ENCODE measurements around the gene RCN1.
"Not testable (repeated sequence)": the region's sequence is repeated elsewhere in the genome, so short reads cannot be mapped to it uniquely, and the experiment has no call there.

RCN1 gene

DNA sequence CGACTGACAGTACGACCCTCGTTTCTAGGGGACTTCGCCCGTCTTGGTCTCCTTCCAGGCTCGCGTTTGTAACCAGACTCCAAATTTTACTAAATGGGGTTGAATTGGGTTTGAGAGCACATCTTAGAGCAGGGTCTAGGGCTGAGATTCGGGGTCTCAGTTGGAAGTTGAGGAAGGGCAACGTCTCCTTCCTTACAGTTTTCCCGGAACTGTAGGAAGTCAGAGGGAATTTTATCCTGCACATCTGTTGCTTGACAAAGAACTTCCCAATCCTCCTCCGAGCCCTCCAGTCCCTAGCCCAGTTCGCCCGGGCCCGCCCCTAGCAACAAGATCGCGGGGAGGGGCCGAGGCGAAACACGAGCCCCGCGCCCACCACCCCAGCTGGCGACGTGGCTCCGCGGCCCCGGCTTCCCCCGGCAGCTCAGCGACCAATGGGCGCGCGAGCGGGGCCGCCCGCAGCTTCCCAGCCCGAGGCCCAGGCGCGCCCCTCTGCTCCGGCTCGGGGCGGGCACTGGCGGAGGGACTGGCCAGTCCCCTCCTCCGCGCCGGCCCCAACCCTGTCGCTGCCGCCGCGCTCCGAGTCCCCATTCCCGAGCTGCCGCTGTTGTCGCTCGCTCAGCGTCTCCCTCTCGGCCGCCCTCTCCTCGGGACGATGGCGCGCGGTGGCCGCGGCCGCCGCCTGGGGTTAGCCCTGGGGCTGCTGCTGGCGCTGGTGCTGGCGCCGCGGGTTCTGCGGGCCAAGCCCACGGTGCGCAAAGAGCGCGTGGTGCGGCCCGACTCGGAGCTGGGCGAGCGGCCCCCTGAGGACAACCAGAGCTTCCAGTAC lies at the start of gene RCN1:
TSS of gene RCN1 (plus strand) at position 530 of the 826 bp plus-strand sequence. CDS start at position 653, 123 bp downstream.
- peak in 1 of 3 donors; percentile 42 for DNase-seq (ENCODE audit: low read depth in 3 of 3, low spot score in 1 of 3)

DNA sequence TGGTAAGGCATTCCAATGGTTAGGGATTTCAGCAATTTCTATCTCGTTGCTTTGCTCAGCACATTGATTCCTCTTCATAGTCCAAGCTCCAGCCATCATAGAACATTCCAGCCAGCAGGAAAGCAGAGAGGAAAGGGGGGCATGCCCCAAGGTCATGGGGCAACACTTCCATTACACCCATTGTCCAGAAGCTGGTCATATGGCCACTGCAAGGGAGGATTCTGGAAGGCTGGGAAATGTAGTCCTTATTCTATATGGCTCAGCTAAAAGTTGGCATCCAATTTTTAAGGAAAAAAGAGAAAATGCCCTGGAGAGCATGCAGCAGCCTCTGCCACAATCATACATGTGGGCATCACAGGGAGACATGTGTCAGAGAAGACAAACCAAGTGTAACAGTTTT lies 47.1 kb upstream of the RCN1 start:
- no peak for DNase-seq (ENCODE audit: low read depth in 3 of 3, low spot score in 1 of 3)

DNA sequence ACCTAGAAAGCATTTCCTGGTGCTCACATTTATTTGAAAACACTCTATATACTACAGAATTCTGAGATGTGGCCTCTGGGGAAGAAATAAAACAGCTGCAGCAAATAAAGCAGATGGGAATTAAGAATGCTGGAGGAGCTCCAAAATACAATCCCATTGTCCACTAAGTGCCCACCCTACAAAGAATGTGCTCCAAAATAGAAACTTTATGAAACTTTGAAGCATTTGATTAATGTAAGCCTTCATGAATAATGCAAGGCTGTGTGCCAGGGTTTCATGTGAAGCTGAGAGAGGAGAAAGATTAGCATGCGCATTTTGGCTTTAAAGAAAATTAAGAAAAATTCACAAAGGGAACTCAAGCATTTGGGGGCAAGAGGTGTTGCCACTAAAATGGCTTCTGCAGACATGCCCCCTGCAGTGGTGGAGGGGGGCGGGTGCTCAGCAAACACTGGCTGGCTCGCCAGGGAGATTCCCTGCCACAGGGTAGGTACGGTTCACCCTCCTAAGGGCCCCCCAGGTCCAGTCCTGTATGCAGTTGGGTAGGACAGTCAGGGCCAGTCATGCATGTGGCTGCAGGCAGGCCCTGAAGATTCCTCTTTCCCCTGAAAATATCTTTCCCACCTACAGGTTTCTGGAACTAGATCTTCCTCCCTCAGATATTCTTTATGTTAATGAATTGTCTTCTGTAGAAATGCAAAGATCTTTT lies 46.6 kb upstream of the RCN1 start:
- no peak for DNase-seq (ENCODE audit: low read depth in 3 of 3, low spot score in 1 of 3)

DNA sequence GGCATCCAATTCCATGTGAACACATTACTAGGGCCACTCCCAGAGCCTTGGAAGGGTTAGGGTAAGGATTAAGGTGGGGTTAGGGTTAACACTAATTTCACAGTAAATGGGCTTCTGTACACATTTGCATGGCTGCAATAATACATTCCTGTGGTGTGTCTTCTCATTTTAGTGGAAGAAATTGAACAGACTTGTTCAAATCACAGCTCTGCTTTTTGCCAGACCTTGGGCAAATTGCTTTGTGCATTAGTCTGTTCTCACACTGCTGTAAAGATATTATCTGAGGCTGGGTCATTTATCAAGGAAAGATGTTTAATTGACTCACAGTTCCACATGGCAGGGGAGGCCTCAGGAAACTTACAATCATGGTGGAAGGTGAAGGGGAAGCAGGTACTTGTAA lies 45.4 kb upstream of the RCN1 start:
- DNase-seq (ENCODE audit: low read depth in 3 of 3, low spot score in 1 of 3), result no peak

DNA sequence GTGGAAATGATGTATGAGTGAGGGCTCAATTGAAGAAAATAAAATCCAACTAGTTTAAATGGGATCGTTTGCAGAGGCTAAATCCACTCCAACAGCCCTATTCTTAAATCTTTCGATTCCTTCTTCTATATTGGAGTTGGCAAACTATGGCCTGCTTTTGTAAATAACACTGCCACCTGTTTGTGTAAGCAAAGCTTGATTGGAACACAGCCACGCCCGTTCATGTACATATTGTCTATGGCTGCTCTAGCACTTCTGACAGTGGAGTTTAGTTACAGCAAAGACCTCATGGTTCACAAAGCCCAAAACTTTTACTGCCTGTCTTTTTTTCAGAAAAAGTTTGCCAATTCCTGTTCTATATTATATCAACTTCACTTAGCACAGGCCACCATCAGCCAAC lies 40.6 kb upstream of the RCN1 start:
- no peak for DNase-seq (ENCODE audit: low read depth in 3 of 3, low spot score in 1 of 3)

DNA sequence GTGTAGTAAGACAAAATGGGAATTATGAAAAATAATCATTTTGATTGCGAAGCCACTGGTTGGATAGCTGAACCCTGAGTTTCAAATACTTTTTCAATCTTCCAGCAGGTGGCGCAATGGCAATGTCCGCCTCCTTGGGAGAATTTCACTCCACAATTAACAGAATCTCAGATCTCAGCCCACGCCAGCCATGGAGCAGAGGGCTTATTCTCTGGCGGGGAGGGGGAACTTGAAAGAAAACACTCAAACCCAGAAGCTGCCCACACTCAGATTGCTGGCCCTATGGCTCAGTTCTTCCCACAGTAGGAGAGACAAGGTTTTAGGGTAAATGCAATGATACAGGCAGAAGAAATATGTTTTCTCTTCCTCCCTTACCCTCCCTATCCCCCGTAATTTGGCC lies 38.7 kb upstream of the RCN1 start:
- peak in 2 of 3 donors; percentile 4 to 8 for DNase-seq (ENCODE audit: low read depth in 3 of 3, low spot score in 1 of 3)

DNA sequence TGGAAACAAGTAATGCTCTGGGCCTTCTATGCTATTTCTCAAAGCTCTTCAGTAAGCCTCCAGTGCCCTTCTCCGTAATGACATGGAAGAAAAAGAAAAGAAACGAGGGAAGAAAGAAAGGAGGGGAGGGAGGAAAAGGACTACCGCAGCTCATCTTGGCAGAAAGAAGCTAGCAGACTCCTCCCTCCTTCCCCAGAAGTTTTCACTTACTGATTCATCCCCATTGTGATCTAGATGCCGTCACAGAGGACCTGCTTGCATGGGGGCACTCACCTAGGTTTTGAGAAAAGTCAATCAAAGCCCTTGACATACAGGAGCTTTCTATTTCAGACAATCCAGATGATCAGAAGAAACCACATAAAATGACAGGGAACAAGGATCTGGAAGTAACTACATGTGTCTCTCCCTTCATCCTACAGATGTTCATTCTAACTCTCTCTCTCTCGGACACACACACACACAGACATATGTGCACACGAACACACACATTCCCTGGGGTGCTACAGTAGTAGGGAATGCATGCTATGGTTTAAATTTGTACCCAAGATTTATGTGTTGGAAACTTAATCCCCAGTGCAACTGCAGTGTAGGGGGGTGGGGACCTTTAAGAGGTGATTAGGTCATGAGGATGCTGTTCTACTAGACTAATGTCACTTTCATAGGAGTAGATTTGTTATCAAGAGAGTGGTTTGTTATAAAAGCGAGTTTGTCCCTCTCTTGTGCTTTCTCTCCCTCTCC lies 37.6 kb upstream of the RCN1 start:
- no peak for DNase-seq (ENCODE audit: low read depth in 3 of 3, low spot score in 1 of 3)

DNA sequence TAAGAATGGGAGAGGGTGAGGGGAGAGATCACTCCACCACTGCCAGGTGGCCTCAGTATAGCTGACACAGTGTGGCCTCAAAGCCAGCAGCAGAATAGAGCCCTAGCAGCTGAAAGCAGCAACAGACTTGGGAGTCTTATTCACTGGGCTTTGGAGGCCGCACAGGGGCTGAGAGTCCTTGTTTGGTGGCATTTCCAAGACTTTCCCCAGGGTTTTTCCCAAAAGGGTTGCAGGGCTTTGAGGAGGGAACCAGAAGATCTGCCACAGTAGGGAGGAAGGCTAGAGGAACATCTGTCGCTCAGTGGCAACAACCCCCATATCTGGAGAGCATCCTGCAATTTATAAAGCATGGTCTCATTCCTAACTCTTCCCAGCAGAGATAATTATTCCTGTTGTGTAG lies 35.0 kb upstream of the RCN1 start:
- no peak for DNase-seq (ENCODE audit: low read depth in 3 of 3, low spot score in 1 of 3)

DNA sequence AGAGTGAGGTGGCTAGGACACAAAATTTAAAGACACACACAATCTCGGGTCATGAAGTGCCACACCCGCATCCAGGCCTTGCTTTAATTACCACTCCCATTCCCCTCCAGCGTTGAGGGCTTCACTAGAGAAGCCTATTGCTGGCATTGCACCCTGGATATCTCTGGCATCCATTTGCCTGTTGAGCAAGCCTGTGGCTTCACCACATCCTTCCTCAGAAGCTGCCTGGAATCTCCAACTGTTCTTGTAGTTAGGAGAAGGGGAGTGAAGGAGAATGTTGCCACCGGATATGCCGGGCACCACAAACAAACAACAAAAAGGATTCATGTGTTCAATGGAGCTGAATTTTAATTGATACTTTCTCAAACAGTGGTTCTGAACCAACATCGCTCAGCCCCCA lies 34.4 kb upstream of the RCN1 start:
- DNase-seq (ENCODE audit: low read depth in 3 of 3, low spot score in 1 of 3), result no peak

DNA sequence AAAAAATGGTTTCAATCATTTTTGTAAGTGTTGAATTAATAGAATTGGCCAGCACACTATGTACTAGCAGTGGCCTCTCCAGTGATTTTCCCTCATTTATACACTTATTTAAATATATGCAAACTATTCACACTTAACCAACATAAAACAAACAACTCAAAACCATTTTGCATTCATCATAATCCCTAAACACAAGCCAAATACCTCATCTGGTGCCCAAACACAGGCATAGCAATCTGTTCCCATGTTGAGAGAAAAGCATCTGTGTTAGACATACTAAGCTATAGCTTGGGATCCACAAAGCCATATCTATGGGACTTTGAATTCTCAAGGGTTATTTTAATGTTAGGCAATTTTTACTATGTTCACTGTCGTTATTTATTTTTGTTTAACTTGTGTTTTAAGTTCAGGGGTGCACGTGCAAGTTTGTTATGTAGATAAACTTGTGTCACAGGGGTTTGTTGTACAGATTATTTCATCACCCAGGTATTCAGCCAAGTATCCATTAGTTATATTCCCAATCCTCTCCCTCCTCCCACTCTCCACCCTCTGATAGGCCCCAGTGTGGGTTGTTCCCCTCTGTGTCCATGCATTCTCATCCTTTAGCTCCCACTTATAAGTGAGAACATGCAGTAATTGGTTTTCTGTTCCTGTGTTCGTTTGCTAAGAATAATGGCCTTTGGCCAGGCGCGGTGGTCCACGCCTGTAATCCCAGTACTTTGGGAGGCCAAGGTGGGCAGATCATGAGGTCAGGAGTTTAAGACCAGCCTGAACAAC lies 31.0 kb upstream of the RCN1 start:
- no peak for DNase-seq (ENCODE audit: low read depth in 3 of 3, low spot score in 1 of 3)

DNA sequence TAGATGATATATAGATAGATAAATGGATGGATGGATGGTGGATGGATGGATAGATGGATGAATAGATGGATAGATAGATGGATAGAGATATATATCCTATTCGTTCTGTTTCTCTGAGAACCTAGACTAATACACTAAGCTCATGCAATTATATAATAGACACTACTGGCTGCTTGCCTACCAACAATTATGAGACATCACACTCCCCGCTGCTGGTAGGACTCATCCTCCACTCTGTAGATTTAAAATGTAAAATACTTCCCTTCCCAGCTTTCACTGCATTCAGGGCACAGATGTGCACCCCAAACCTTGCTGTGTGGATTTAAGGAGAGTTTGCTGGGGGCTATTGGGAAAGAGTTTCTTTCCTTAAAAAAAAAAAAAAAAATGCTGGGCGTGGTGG lies 28.3 kb upstream of the RCN1 start:
- DNase-seq (ENCODE audit: low read depth in 3 of 3, low spot score in 1 of 3), result no peak

DNA sequence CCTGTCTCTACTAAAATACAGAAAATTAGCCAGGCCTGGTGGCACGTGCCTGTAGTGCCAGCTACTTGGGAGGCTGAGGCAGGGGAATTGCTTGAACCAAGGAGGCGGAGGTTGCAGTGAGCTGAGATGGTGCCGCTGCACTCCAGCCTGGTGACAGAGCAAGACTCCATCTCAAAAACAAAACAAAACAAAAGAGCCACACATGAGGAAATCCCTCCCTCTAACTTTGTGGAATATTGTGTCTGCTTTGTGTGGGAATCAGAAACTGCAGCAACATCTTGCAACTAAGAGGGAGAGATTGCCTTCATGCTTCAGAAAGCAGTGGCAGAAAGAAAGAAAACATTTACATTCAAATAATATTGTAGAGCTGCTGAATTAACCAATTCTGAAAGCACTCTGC lies 27.8 kb upstream of the RCN1 start:
- DNase-seq (ENCODE audit: low read depth in 3 of 3, low spot score in 1 of 3), result not testable (repeated sequence)

DNA sequence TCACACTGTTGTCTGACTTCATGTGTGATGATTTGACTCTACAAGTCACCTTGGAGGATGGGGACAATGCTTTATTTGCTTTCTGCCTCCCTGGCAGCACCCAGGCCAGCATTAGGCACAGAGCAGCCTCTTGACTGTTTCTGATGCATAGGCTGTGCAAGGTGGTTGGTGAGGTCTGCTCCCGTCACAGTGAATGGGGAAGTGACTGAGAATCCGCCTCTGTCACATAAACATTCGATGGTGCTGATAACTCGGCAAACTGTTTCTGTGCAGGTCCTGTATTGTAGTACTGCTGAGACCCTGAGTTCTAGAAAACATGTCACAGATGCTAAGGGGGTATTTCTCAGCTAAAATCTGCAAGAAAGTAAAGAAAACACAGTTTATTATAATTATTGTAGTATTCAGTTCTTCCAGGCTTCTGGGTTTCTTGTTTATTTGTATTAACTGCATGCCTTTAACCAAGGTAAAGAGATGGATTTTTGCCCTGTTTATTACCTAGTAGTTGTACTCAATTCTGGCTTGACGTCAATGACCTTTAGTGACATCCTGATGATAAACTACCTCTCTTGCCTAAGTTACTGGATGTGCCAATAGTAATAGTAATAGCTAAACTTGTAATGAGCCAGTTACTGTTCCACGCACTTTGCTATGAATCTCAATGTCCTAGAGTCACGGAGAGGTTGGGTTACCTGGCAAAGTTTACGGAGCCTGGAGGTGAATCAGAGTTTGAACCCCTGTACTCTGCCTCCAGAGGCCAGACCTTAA lies 24.8 kb upstream of the RCN1 start:
- DNase-seq (ENCODE audit: low read depth in 3 of 3, low spot score in 1 of 3), result no peak

DNA sequence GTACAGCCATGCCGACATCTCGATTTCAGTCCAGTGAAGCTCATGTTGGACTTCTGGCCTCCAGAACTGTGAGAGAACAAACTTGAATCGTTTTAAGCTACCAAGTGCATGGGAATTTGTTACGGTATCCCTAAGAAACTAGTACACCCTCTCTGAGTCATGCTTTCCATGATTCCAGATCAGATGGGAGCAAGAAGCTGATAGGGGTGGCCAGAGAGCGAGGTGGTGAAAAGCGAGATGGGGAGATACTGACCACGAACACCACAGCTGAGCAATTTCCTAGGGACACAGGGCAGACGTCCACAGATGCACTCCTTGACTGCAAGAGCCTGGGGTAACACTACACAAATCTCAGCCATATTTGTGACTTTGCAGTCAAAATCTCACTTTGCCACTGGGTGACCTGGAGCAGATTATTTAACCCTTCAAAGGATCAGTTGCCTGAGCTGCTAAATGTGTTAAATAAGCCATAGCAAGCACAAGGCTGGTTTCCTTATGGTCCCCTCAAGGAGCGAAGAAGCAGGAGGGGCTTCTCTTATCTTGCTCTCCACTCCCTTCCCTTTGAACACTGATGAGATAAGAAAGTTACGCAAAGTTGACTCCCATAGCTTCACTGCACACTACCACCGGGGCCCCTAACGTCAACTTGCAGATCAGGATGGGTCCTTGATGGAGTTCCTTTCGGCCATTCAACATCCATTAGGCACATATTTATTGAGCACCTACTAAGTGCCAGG lies 22.6 kb upstream of the RCN1 start:
- DNase-seq (ENCODE audit: low read depth in 3 of 3, low spot score in 1 of 3), result no peak

DNA sequence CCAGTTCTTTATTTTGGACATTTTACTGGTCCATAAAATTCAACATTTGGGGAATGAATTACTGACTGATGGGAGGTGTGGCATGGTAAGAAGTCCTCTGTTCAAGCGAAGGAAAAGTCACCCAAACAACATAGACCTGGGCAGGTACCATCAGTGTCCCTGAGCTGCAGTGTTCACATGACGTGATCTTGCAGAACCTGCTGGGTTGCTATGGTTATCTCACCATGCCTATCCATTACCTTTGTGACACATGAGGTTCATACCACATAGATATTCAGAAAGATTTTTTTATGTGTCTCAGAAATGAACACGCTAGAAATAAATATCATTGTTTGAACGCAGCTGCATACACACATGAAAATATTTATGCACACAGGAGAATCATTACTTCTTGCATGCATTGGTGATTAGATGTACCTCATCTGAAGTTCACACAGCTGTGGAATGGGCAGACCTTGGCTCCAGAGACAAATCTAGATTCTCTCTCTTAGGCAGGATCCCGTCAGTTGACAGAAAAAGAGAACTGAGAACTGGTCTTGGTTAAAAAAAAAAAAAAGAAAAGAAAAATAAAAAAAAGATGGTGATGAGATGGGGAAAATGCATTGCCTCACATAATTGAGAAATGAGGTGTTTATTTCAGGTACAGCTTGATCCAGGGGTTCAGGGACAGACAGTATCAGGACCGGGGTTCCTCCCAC lies 21.4 kb upstream of the RCN1 start:
- no peak for DNase-seq (ENCODE audit: low read depth in 3 of 3, low spot score in 1 of 3)

DNA sequence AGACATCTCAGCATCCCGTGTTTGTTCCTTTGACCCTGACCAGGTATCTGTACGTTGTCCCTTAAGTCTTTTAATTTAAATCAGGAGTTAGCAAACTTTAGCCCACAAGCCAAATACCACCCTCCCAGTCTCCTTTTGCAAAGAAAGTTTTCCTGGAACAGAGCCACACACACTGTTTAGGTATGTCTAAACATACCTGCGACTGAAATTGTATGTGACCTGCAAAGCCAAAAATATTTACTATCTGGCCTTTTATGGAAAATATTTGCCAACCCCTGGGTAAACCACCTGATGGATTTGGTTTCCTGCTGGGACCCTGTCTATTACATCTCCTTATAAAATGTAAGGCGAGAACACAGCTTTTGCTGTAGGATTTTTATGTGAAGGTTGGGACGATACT lies 20.2 kb upstream of the RCN1 start:
- DNase-seq (ENCODE audit: low read depth in 3 of 3, low spot score in 1 of 3), result no peak

DNA sequence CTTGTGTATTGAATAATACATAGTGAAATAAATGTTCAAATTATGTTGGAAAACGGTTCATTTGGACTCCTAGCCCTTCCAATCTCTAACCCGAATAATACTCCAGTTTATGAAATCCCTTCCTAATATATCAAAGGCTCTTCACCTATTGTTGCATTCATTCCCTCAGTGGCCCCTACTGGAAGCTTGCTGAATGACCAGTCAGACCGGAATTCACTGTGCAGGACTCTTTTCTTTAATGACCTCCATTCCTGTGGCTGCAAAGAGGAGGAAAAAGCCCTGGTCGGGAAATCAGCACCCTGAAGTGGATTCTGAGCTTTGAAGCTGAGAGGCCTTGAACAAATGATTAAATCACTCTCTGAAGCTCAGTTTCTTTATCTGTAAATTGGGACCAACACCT lies 19.1 kb upstream of the RCN1 start:
- DNase-seq (ENCODE audit: low read depth in 3 of 3, low spot score in 1 of 3), result no peak

DNA sequence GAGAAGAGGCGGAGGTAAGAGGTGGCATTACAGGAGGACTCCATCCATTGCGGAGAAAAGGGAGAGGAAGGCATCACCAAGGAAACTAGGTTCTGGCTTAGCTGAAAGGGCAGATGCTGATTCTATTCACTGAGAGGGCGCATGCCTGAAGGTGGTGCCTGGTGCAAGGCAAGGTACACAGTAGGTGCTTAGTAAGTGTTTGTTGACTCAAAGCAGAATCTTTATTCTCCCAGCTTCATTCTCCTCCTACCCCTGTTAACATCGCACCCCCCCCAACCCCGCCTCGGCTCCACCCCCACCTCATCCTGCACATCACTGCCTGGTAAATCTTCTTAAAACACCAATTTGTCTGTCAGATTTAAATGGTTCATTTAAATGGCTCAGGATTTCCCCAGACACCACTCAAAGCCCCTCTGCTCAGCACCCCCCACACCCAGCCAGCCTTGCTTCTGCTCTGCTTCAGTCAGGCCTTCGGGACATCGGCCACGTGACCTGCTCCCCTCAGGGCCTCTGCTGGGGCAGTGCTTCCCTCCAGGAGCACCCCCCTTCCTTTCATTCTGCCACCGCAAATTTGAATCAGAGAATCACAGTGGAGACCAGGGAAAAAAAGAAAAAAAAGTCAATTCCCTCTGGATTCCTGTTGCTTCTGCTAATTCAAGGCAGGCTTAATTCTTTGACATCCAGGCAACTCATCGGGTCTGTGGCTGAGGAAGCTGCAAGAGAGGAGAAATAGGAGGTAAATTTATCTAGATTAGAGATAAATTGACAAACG lies 17.8 kb upstream of the RCN1 start:
- DNase-seq (ENCODE audit: low read depth in 3 of 3, low spot score in 1 of 3), result no peak

Data from stimulated activated CD4-positive, alpha-beta T cell treated with anti-CD3 and anti-CD28 coated beads, TNF-alpha, amount 100 ng/mL, for 1 hour (primary cell).